Natural killer cell (primary cell): ENCODE results near the gene NMU. TPM values are rescaled to one million over a fixed set of nuclear protein-coding genes. Genes with fewer than 3 reads are reported as not detected.

Source experiments
- ATAC-seq, 3 donors: fragments of 150-1000 bp in 2 of 3; fragments of 200-7000 bp in 1 of 3; cut with Tn5 transposase; 1 replicate in 1 of 3; 2 replicates in 2 of 3; pipeline ENCODE4 v1.10.0; 2021; ENCODE audit warnings: mild to moderate bottlenecking in 2 of 3, moderate library complexity in 2 of 3
- DNase-seq, 2 donors: peaks; one replicate each; pipeline versions ENCODE4 v3.0.0 to v3.0.0-alpha.2; 2013 to 2021; ENCODE audit warnings: mixed read lengths in 1 of 2
- H3K27ac ChIP-seq: one replicate; pipeline ENCODE4 v1.5.1; 2013; ENCODE audit warnings: mild to moderate bottlenecking, low read length
- H3K27me3 ChIP-seq: one replicate; pipeline ENCODE4 v1.6.1; 2013; ENCODE audit warnings: low read length; ENCODE audit not compliant: control insufficient read depth, insufficient read depth
- H3K36me3 ChIP-seq: one replicate; pipeline ENCODE4 v1.6.1; 2013; ENCODE audit warnings: low read length; ENCODE audit not compliant: control insufficient read depth, insufficient read depth
- H3K4me1 ChIP-seq: one replicate; pipeline ENCODE4 v1.6.1; 2013; ENCODE audit warnings: low read length; ENCODE audit not compliant: control insufficient read depth, insufficient read depth
- H3K4me3 ChIP-seq: one replicate; pipeline ENCODE4 v1.5.1; 2013; ENCODE audit warnings: low read length
- H3K9me3 ChIP-seq: one replicate; pipeline ENCODE4 v1.6.1; 2013; ENCODE audit warnings: low read length; ENCODE audit not compliant: control insufficient read depth, insufficient read depth
- H3K27ac Mint-ChIP-seq, 2 donors: one replicate each; pipeline ENCODE4 v1.8.0; 2022; ENCODE audit warnings: mild to moderate bottlenecking in 2 of 2, mixed read lengths in 2 of 2, moderate library complexity in 1 of 2
- H3K27me3 Mint-ChIP-seq, 2 donors: one replicate each; pipeline ENCODE4 v1.8.0; 2022; ENCODE audit warnings: low read depth in 2 of 2, mixed read lengths in 2 of 2
- H3K36me3 Mint-ChIP-seq: one replicate; pipeline ENCODE4 v1.8.0; 2022; ENCODE audit warnings: mixed read lengths
- H3K4me1 Mint-ChIP-seq, 2 donors: one replicate each; pipeline ENCODE4 v1.8.0; 2022; ENCODE audit warnings: mixed read lengths in 2 of 2
- H3K4me3 Mint-ChIP-seq: one replicate; pipeline ENCODE4 v1.8.0; 2022; ENCODE audit warnings: mild to moderate bottlenecking, moderate library complexity, mixed read lengths
- H3K9me3 Mint-ChIP-seq, 2 donors: one replicate each; pipeline ENCODE4 v1.8.0; 2022; ENCODE audit warnings: mixed read lengths in 2 of 2
- WGBS: methylation state at CpG from one replicate; pipeline ENCODE4 v1.1.7; 2013; ENCODE audit warnings: missing lambda C conversion rate; ENCODE audit not compliant: insufficient coverage; 5-methylcytosine and 5-hydroxymethylcytosine counted together
- intact Hi-C: fragments of 100-400 bp; cut with micrococcal nuclease; formaldehyde crosslinking; loops from one replicate; pipeline ENCODE4 v1.14.2; 2022
- total RNA-seq, 4 donors: library from RNA; stranded (reverse); fragments of 120-200 nt in 1 of 4; gene quantifications; one replicate each; pipeline versions ENCODE4 v1.2.3 to v1.2.4, GENCODE V29; 2013 to 2022
- TF ChIP-seq, protein P1 (sequence below): fragments of 200-600 bp; IDR thresholded peaks from one replicate; pipeline ENCODE4 v1.8.0; 2022; ENCODE audit warnings: antibody characterized with exemption

NMU gene
- total RNA-seq, 3 donors from 2014 or later (not counting 1 experiment from before 2014, with no cell fraction given): not detected

DNA sequence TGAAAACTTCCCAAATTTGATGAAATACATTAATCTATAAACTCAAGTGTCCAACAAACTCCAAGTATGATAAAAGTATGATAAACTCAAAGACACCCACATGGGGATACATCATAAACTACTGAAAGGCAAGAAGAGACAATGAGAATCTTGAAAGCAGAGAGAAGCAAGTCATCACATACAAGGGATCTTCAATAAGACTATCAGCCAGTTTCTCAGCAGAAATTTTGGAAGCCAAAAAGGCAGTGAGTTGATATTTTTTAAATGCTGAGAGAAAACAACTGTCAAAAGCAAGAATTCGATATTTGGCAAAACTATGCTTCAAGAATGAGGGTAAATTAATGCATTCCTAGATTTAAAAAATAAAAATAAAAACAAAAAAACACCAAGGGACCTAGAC is 60.6 kb downstream of the NMU start:
- no peaks in the 10 kb centered on the region for H3K27me3 ChIP-seq
- H3K36me3 ChIP-seq: no peaks in the 10 kb centered on the region
- WGBS: no CpG with 5 or more reads among the region's 1 CpG
- Mint-ChIP-seq H3K36me3 (peaks cover 11% of the 10 kb centered on the region), H3K27me3 (peaks cover 11 to 15% of the 10 kb centered on the region in 2 donors), H3K27ac (no peak overlapping the region), H3K4me1 (no peaks in the 10 kb centered on the region), H3K4me3 (no peak overlapping the region), H3K9me3 (peaks cover 2 to 11% of the 10 kb centered on the region in 2 donors)
- H3K27ac ChIP-seq: no peak overlapping the region
- no peak for DNase-seq
- TF ChIP-seq, protein P1, sequence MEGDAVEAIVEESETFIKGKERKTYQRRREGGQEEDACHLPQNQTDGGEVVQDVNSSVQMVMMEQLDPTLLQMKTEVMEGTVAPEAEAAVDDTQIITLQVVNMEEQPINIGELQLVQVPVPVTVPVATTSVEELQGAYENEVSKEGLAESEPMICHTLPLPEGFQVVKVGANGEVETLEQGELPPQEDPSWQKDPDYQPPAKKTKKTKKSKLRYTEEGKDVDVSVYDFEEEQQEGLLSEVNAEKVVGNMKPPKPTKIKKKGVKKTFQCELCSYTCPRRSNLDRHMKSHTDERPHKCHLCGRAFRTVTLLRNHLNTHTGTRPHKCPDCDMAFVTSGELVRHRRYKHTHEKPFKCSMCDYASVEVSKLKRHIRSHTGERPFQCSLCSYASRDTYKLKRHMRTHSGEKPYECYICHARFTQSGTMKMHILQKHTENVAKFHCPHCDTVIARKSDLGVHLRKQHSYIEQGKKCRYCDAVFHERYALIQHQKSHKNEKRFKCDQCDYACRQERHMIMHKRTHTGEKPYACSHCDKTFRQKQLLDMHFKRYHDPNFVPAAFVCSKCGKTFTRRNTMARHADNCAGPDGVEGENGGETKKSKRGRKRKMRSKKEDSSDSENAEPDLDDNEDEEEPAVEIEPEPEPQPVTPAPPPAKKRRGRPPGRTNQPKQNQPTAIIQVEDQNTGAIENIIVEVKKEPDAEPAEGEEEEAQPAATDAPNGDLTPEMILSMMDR: no peak
- H3K9me3 ChIP-seq: peaks cover 5% of the 10 kb centered on the region
- no peaks in the 10 kb centered on the region for H3K4me1 ChIP-seq
- no peak overlapping the region for H3K4me3 ChIP-seq
- intact Hi-C loops: no loop called here
- ATAC-seq: no peak

DNA sequence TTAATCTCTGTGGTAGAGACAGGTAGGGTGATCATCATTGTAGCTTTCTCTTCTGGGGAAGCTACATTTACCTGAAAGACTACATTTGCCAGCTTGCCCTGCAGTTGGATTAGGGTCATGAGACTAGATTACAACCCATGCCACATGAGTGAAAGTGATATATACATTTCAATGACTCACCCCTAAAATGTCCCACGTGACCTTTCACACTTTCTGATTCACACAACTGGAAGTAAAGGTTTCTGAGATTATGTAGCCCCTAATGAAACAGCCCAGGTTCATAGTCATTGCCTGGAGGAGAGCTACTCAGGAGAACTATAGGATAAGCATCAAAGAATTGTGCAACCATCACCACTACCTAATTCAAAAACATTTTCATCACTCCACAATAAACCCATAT is 61.8 kb downstream of the NMU start:
- intact Hi-C loops: no loop called here
- 57% methylated on average over 1 of the region's 1 CpG for WGBS
- Histone ChIP-seq H3K27ac (no peak overlapping the region), H3K9me3 (peaks cover 5% of the 10 kb centered on the region), H3K36me3 (no peaks in the 10 kb centered on the region), H3K4me3 (no peak overlapping the region), H3K4me1 (no peaks in the 10 kb centered on the region), H3K27me3 (no peaks in the 10 kb centered on the region)
- peaks cover 11% of the 10 kb centered on the region for H3K36me3 Mint-ChIP-seq
- peaks cover 11 to 16% of the 10 kb centered on the region in 2 donors for H3K27me3 Mint-ChIP-seq
- H3K4me1 Mint-ChIP-seq: no peaks in the 10 kb centered on the region
- no peak for ATAC-seq
- no peak for DNase-seq
- H3K27ac Mint-ChIP-seq: no peak overlapping the region
- peaks cover 2 to 11% of the 10 kb centered on the region in 2 donors for H3K9me3 Mint-ChIP-seq
- no peak overlapping the region for H3K4me3 Mint-ChIP-seq
- TF ChIP-seq, protein P1: no peak

DNA sequence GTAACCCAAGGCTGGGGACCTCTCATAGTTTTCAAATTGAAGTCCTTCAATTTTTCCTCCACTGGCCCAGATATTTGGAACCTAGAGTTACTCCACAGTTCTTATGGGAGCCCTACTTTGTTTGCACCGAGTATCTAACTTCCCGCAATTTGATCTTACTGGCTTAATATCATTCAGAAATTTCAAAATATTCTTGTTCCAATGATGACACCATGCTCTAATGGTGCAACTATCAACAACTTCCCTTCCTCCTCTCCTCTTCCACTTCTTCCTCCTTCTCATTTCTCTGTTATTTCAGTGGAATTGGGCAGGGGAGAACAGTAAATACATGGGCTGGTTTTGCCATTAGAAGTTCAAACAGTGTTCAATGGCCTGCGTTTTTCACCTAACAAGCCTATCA is 64.3 kb downstream of the NMU start:
- WGBS: 93% methylated on average over 3 of the region's 3 CpGs
- Mint-ChIP-seq H3K36me3 (peaks cover 11% of the 10 kb centered on the region), H3K9me3 (peaks cover 2 to 11% of the 10 kb centered on the region in 2 donors), H3K4me3 (no peak overlapping the region), H3K27me3 (peaks cover 12 to 16% of the 10 kb centered on the region in 2 donors), H3K27ac (no peak overlapping the region), H3K4me1 (no peaks in the 10 kb centered on the region)
- H3K27ac ChIP-seq: no peak overlapping the region
- H3K9me3 ChIP-seq: peaks cover 2% of the 10 kb centered on the region
- ATAC-seq (no peak), DNase-seq (no peak)
- TF ChIP-seq, protein P1: no peak
- no peaks in the 10 kb centered on the region for H3K36me3 ChIP-seq
- H3K4me3 ChIP-seq: no peak overlapping the region
- H3K27me3 ChIP-seq: no peaks in the 10 kb centered on the region
- H3K4me1 ChIP-seq: no peaks in the 10 kb centered on the region
- intact Hi-C loops: no loop called here

GRCh38 chr4:55568905-55569504 is 67.1 kb downstream of the NMU start:
- Mint-ChIP-seq H3K9me3 (no peaks in the 10 kb centered on the region), H3K4me3 (no peak overlapping the region), H3K27ac (no peak overlapping the region), H3K36me3 (no peaks in the 10 kb centered on the region), H3K4me1 (no peaks in the 10 kb centered on the region), H3K27me3 (peaks cover 12 to 16% of the 10 kb centered on the region in 2 donors)
- Histone ChIP-seq H3K36me3 (no peaks in the 10 kb centered on the region), H3K4me1 (no peaks in the 10 kb centered on the region), H3K9me3 (no peaks in the 10 kb centered on the region), H3K27ac (no peak overlapping the region), H3K4me3 (no peak overlapping the region), H3K27me3 (no peaks in the 10 kb centered on the region)
- intact Hi-C loops: no loop called here
- ATAC-seq (no peak), DNase-seq (no peak)
- WGBS: no CpG with 5 or more reads among the region's 1 CpG
- TF ChIP-seq, protein P1: no peak
